ENCODE results near the gene MRPL21. TPM values are rescaled to one million over a fixed set of nuclear protein-coding genes. Genes with fewer than 3 reads are reported as not detected.
"Not testable (repeated sequence)": the region's sequence is repeated elsewhere in the genome, so short reads cannot be mapped to it uniquely, and the experiment has no call there.

Gene MRPL21
- total RNA-seq, 5 donors from 2014 or later (not counting 1 experiment from before 2014, with no cell fraction given): 34.0 to 36.9 (median 35.3) TPM

GRCh38 chr11:68891351-68891948, 12.2 kb downstream of the MRPL21 start:
- H3K4me3 ChIP-seq (ENCODE audit: control insufficient read depth in 1 of 2, extremely low read depth in 1 of 2, low read length in 1 of 2): no peak overlapping the region
- no peaks in the 10 kb centered on the region for H3K4me1 Mint-ChIP-seq
- no peak overlapping the region for H3K4me3 Mint-ChIP-seq
- DNase-seq (no peak), ATAC-seq (replicated peaks in 1 of 4) (no peak)
- no peaks in the 10 kb centered on the region for H3K9me3 ChIP-seq
- peaks cover 36% of the 10 kb centered on the region for H3K36me3 Mint-ChIP-seq
- no peak overlapping the region for H3K27ac ChIP-seq (ENCODE audit: low read length)
- H3K9me3 Mint-ChIP-seq: no peaks in the 10 kb centered on the region
- H3K36me3 ChIP-seq (ENCODE audit: control insufficient read depth in 2 of 2, extremely low read depth in 1 of 2, insufficient read depth in 1 of 2, low read length in 1 of 2): peaks cover 17 to 56% of the 10 kb centered on the region in 2 donors
- H3K27me3 Mint-ChIP-seq: no peaks in the 10 kb centered on the region
- POLR2A ChIA-PET: no interaction called here
- H3K4me1 ChIP-seq (ENCODE audit: control insufficient read depth in 1 of 2, extremely low read depth in 1 of 2, insufficient read depth in 2 of 2, low read length in 2 of 2): no peaks in the 10 kb centered on the region
- H3K27ac Mint-ChIP-seq: no peak overlapping the region
- no peaks in the 10 kb centered on the region for H3K27me3 ChIP-seq (replicated peaks in 1 of 2; ENCODE audit: control insufficient read depth in 2 of 2, extremely low read depth in 1 of 2, insufficient read depth in 2 of 2, low read length in 1 of 2)
- CTCF ChIA-PET: no interaction called here
- WGBS (ENCODE audit: insufficient coverage): 92% methylated on average over 11 of the region's 17 CpGs

DNA sequence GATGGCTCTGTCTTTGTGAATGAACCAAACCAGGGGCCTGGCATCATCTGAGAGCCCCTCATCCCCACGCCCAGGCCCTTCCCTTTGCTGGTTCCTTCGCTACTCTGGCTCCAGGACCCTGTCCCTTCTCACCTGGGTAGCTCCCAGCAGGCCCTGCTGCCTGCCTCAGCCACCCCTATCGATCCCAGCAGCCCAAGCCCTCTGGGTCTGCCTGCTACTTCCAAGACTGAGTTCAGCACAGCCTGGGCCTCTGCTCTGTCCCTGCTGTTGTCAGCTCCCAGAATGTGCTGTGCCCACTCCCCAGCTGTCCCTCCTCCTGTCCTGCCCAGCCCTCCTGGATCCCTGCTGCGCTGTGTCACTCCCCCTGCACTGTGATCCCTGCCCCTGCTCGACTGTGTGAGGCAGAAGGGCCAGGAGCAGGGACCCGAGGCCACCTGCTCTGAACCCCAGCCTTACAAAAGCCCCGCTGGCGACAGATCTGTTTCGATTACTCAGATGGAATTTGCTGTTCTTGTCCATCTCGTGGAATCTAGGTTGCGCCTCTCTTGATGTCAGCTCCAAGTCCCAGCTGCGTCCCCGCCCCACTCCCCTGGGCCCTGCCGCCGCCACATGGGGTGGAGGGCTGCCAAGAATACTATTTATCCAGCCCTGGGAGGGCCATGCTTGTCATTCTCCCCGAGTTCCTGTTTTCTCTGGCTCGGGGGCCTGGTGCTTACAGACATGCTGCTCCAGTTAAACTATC, 13.0 kb downstream of the MRPL21 start:
- 93% methylated on average over 16 of the region's 17 CpGs for WGBS (ENCODE audit: insufficient coverage)
- H3K27ac ChIP-seq (ENCODE audit: low read length): no peak overlapping the region
- no peak overlapping the region for H3K4me3 ChIP-seq (ENCODE audit: control insufficient read depth in 1 of 2, extremely low read depth in 1 of 2, low read length in 1 of 2)
- Mint-ChIP-seq H3K4me1 (no peaks in the 10 kb centered on the region), H3K27me3 (no peaks in the 10 kb centered on the region), H3K4me3 (no peak overlapping the region), H3K36me3 (peaks cover 32% of the 10 kb centered on the region), H3K9me3 (no peaks in the 10 kb centered on the region), H3K27ac (no peak overlapping the region)
- no peaks in the 10 kb centered on the region for H3K9me3 ChIP-seq
- H3K36me3 ChIP-seq (ENCODE audit: control insufficient read depth in 2 of 2, extremely low read depth in 1 of 2, insufficient read depth in 1 of 2, low read length in 1 of 2): peaks cover 17 to 49% of the 10 kb centered on the region in 2 donors
- ChIA-PET POLR2A (interaction anchor here in 1 of 2 donors (0.6 kb wide), 1 partner anchor 37 kb away, joined by 3 read pairs; no protein-coding TSS in a partner anchor), CTCF (no interaction called here)
- H3K4me1 ChIP-seq (ENCODE audit: control insufficient read depth in 1 of 2, extremely low read depth in 1 of 2, insufficient read depth in 2 of 2, low read length in 2 of 2): no peaks in the 10 kb centered on the region
- no peak for DNase-seq
- ATAC-seq (replicated peaks in 1 of 4): no peak
- no peaks in the 10 kb centered on the region for H3K27me3 ChIP-seq (replicated peaks in 1 of 2; ENCODE audit: control insufficient read depth in 2 of 2, extremely low read depth in 1 of 2, insufficient read depth in 2 of 2, low read length in 1 of 2)

GRCh38 chr11:68889948-68890446, 13.6 kb downstream of the MRPL21 start:
- Mint-ChIP-seq H3K27me3 (no peaks in the 10 kb centered on the region), H3K36me3 (peaks cover 32% of the 10 kb centered on the region), H3K4me1 (no peaks in the 10 kb centered on the region), H3K27ac (no peak overlapping the region), H3K4me3 (no peak overlapping the region), H3K9me3 (no peaks in the 10 kb centered on the region)
- Histone ChIP-seq H3K4me1 (ENCODE audit: control insufficient read depth in 1 of 2, extremely low read depth in 1 of 2, insufficient read depth in 2 of 2, low read length in 2 of 2) (no peaks in the 10 kb centered on the region), H3K27ac (ENCODE audit: low read length) (no peak overlapping the region), H3K4me3 (ENCODE audit: control insufficient read depth in 1 of 2, extremely low read depth in 1 of 2, low read length in 1 of 2) (no peak overlapping the region), H3K27me3 (replicated peaks in 1 of 2; ENCODE audit: control insufficient read depth in 2 of 2, extremely low read depth in 1 of 2, insufficient read depth in 2 of 2, low read length in 1 of 2) (no peaks in the 10 kb centered on the region), H3K36me3 (ENCODE audit: control insufficient read depth in 2 of 2, extremely low read depth in 1 of 2, insufficient read depth in 1 of 2, low read length in 1 of 2) (peaks cover 17 to 45% of the 10 kb centered on the region in 2 donors), H3K9me3 (no peaks in the 10 kb centered on the region)
- CTCF ChIA-PET: no interaction called here
- DNase-seq (peak in 1 of 35 experiments; percentile 10), ATAC-seq (replicated peaks in 1 of 4) (no peak)
- POLR2A ChIA-PET: interaction anchor here in 1 of 2 donors (0.6 kb wide), 1 partner anchor 38 kb away, joined by 3 read pairs; no protein-coding TSS in a partner anchor
- WGBS (ENCODE audit: insufficient coverage): 88% methylated on average over 10 of the region's 18 CpGs

GRCh38 chr11:68884827-68885226, 18.8 kb downstream of the MRPL21 start:
- POLR2A ChIA-PET; DNase-seq; H3K4me3 ChIP-seq (ENCODE audit: control insufficient read depth in 1 of 2, extremely low read depth in 1 of 2, low read length in 1 of 2); H3K9me3 ChIP-seq; H3K27ac ChIP-seq (ENCODE audit: low read length); H3K27me3 Mint-ChIP-seq; H3K27ac Mint-ChIP-seq; ATAC-seq (replicated peaks in 1 of 4); H3K4me1 ChIP-seq (ENCODE audit: control insufficient read depth in 1 of 2, extremely low read depth in 1 of 2, insufficient read depth in 2 of 2, low read length in 2 of 2); H3K27me3 ChIP-seq (replicated peaks in 1 of 2; ENCODE audit: control insufficient read depth in 2 of 2, extremely low read depth in 1 of 2, insufficient read depth in 2 of 2, low read length in 1 of 2); H3K9me3 Mint-ChIP-seq; H3K36me3 Mint-ChIP-seq; CTCF ChIA-PET; H3K4me3 Mint-ChIP-seq; H3K4me1 Mint-ChIP-seq: not testable (repeated sequence)
- 100% methylated on average over 8 of the region's 15 CpGs for WGBS (ENCODE audit: insufficient coverage)
- H3K36me3 ChIP-seq (ENCODE audit: control insufficient read depth in 2 of 2, extremely low read depth in 1 of 2, insufficient read depth in 1 of 2, low read length in 1 of 2): peaks cover 2 to 12% of the 10 kb centered on the region in 2 donors

- CTCF ChIA-PET: no interaction called here
- Mint-ChIP-seq H3K27ac (no peak overlapping the region), H3K4me1 (no peaks in the 10 kb centered on the region), H3K36me3 (peaks cover 7% of the 10 kb centered on the region), H3K9me3 (no peaks in the 10 kb centered on the region), H3K4me3 (no peak overlapping the region), H3K27me3 (no peaks in the 10 kb centered on the region)
- WGBS (ENCODE audit: insufficient coverage): 84% methylated on average over 9 of the region's 13 CpGs
- Histone ChIP-seq H3K36me3 (ENCODE audit: control insufficient read depth in 2 of 2, extremely low read depth in 1 of 2, insufficient read depth in 1 of 2, low read length in 1 of 2) (peaks cover 0 to 10% of the 10 kb centered on the region in 2 donors), H3K4me3 (ENCODE audit: control insufficient read depth in 1 of 2, extremely low read depth in 1 of 2, low read length in 1 of 2) (no peak overlapping the region), H3K4me1 (ENCODE audit: control insufficient read depth in 1 of 2, extremely low read depth in 1 of 2, insufficient read depth in 2 of 2, low read length in 2 of 2) (no peaks in the 10 kb centered on the region), H3K9me3 (no peaks in the 10 kb centered on the region), H3K27ac (ENCODE audit: low read length) (no peak overlapping the region), H3K27me3 (replicated peaks in 1 of 2; ENCODE audit: control insufficient read depth in 2 of 2, extremely low read depth in 1 of 2, insufficient read depth in 2 of 2, low read length in 1 of 2) (no peaks in the 10 kb centered on the region)
- ATAC-seq (replicated peaks in 1 of 4) (no peak), DNase-seq (no peak)
- POLR2A ChIA-PET: no interaction called here
These were observed 21.2 kb downstream of the MRPL21 start for GRCh38 chr11:68882391-68882790.

DNA sequence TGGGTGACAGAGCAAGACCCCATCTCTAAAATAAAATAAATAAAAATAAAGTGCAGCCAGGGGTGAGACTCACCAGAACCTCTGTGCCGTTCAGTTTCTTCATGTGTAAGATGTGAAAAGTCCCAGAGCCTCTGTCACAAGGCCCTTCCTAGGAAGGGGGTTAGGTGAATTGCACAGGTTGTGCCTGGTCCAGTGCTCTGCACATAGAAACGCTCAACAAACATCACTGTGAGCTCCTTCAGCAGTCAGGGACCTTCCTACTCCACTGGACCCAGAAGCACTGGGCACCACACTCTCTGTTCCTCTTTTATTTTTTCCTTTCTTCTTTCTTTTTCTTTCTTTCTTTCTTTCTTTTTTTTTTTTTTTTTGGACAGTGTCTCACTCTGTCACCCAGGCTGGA, 22.3 kb downstream of the MRPL21 start:
- POLR2A ChIA-PET: interaction anchor here in 1 of 2 donors (0.6 kb wide), 1 partner anchor 137 kb away, joined by 4 read pairs; no protein-coding TSS in a partner anchor
- H3K4me1 Mint-ChIP-seq: no peaks in the 10 kb centered on the region
- no peak overlapping the region for H3K4me3 Mint-ChIP-seq
- Histone ChIP-seq H3K4me3 (ENCODE audit: control insufficient read depth in 1 of 2, extremely low read depth in 1 of 2, low read length in 1 of 2) (no peak overlapping the region), H3K4me1 (ENCODE audit: control insufficient read depth in 1 of 2, extremely low read depth in 1 of 2, insufficient read depth in 2 of 2, low read length in 2 of 2) (no peaks in the 10 kb centered on the region), H3K9me3 (no peaks in the 10 kb centered on the region), H3K36me3 (ENCODE audit: control insufficient read depth in 2 of 2, extremely low read depth in 1 of 2, insufficient read depth in 1 of 2, low read length in 1 of 2) (peaks cover 0 to 10% of the 10 kb centered on the region in 2 donors), H3K27ac (ENCODE audit: low read length) (no peak overlapping the region), H3K27me3 (replicated peaks in 1 of 2; ENCODE audit: control insufficient read depth in 2 of 2, extremely low read depth in 1 of 2, insufficient read depth in 2 of 2, low read length in 1 of 2) (no peaks in the 10 kb centered on the region)
- WGBS (ENCODE audit: insufficient coverage): 100% methylated on average over 1 of the region's 2 CpGs
- no peak overlapping the region for H3K27ac Mint-ChIP-seq
- no peaks in the 10 kb centered on the region for H3K9me3 Mint-ChIP-seq
- peaks cover 7% of the 10 kb centered on the region for H3K36me3 Mint-ChIP-seq
- ATAC-seq (replicated peaks in 1 of 4) (no peak), DNase-seq (no peak)
- CTCF ChIA-PET: no interaction called here
- H3K27me3 Mint-ChIP-seq: no peaks in the 10 kb centered on the region
